OCI-LY7 (cell line): ENCODE measurements around the gene MAP3K14. TPM values are rescaled to one million over a fixed set of nuclear protein-coding genes. Genes with fewer than 3 reads are reported as not detected.

Source experiments
- BruUV-seq: library from RNA; stranded (reverse); fragments of 400-500 nt; replicated peaks from 2 replicates; lab custom pipeline; 2021; lab: Mats Ljungman, UMichigan
- CTCF ChIA-PET: fragments of 300-600 bp; sonication (Branson Sonifier 250); formaldehyde crosslinking; loops from one replicate; lab custom pipeline; 2022; ENCODE audit warnings: antibody characterized with exemption; ENCODE audit not compliant: unreplicated experiment; lab: Charles Lee
- POLR2A ChIA-PET: fragments of 300-600 bp; sonication (Branson Sonifier 250); formaldehyde crosslinking; loops from one replicate; lab custom pipeline; 2022; ENCODE audit warnings: antibody characterized with exemption; lab: Charles Lee
- DNase-seq: peaks from one replicate; pipeline ENCODE4 v3.0.0-alpha.2; 2015; ENCODE audit warnings: low spot score
- H2AFZ ChIP-seq: fragments of 200-600 bp; sonication (generic), shearing (Covaris generic); 2 replicates; pipeline ENCODE4 v1.6.1; 2014; ENCODE audit warnings: mild to moderate bottlenecking, antibody characterized with exemption, low read length, moderate library complexity
- H3K27ac ChIP-seq: fragments of 200-600 bp; sonication (generic); 2 replicates; pipeline ENCODE4 v1.5.1; 2014; ENCODE audit warnings: mixed run types, low read depth, mild to moderate bottlenecking, moderate library complexity, low read length, inconsistent platforms; ENCODE audit not compliant: poor library complexity, severe bottlenecking
- H3K36me3 ChIP-seq: fragments of 200-600 bp; sonication (generic); 2 replicates; pipeline ENCODE4 v1.6.1; 2014; ENCODE audit warnings: mild to moderate bottlenecking, antibody characterized with exemption, low read length, moderate library complexity, mixed read lengths; ENCODE audit not compliant: insufficient read depth
- H3K4me1 ChIP-seq: fragments of 200-600 bp; sonication (generic); 2 replicates; pipeline ENCODE4 v1.5.1; 2014; ENCODE audit warnings: mild to moderate bottlenecking, low read length; ENCODE audit not compliant: insufficient read depth, poor library complexity, severe bottlenecking
- H3K4me2 ChIP-seq: fragments of 200-600 bp; sonication (generic); 2 replicates; pipeline ENCODE4 v1.6.1; 2014; ENCODE audit warnings: mild to moderate bottlenecking, low read length
- H3K4me3 ChIP-seq: fragments of 200-600 bp; sonication (generic); 2 replicates; pipeline ENCODE4 v1.5.1; 2014; ENCODE audit warnings: mild to moderate bottlenecking, low read depth, low read length; ENCODE audit not compliant: poor library complexity, severe bottlenecking
- H3K79me2 ChIP-seq: fragments of 200-600 bp; sonication (generic); 2 replicates; pipeline ENCODE4 v1.6.1; 2016; ENCODE audit warnings: low read depth, mild to moderate bottlenecking, low read length, moderate library complexity, mixed read lengths; ENCODE audit not compliant: insufficient read depth
- H3K9me2 ChIP-seq: fragments of 200-600 bp; sonication (generic); 2 replicates; pipeline ENCODE4 v1.6.1; 2016; ENCODE audit warnings: mild to moderate bottlenecking, low read length, mixed read lengths; ENCODE audit not compliant: insufficient read depth
- H3K9me3 ChIP-seq: fragments of 200-600 bp; sonication (generic); 2 replicates; pipeline ENCODE4 v1.6.1; 2014; ENCODE audit warnings: mild to moderate bottlenecking, mixed run types, low read length, mixed read lengths
- H4K20me1 ChIP-seq: fragments of 200-600 bp; sonication (generic); 2 replicates; pipeline ENCODE4 v1.6.1; 2014; ENCODE audit warnings: mild to moderate bottlenecking, antibody characterized with exemption, low read length, moderate library complexity, mixed read lengths; ENCODE audit not compliant: insufficient read depth
- EZH2phosphoT487 ChIP-seq: fragments of 200-600 bp; sonication (generic); IDR thresholded peaks from 2 replicates; pipeline ENCODE4 v1.6.1; 2018; ENCODE audit warnings: low read depth, borderline replicate concordance, mild to moderate bottlenecking, mixed run types, antibody characterized with exemption, low read length, moderate library complexity, mixed read lengths
- intact Hi-C: fragments of 100-400 bp; cut with micrococcal nuclease; formaldehyde crosslinking; loops from one replicate; pipeline ENCODE4 v1.10.0; 2022; ENCODE audit not compliant: unreplicated experiment
- total RNA-seq, 2 experiments: library from RNA; depleted of rRNA in 1 of 2; stranded (reverse); fragments of >200 nt in 1 of 2; shearing (Covaris generic) in 1 of 2; gene quantifications; 2 replicates each; pipeline ENCODE4 v1.2.3, GENCODE V29; 2014 to 2022
- TF ChIP-seq, protein P1 (sequence below): fragments of 200-600 bp; sonication (generic); conservative IDR thresholded peaks from 2 replicates; pipeline ENCODE4 v1.5.1; 2014; ENCODE audit warnings: mild to moderate bottlenecking, antibody characterized with exemption, low read length, moderate library complexity, mixed read lengths

MAP3K14 gene
- total RNA-seq, 2 experiments from 2014 or later, result 12.3 to 21.2 TPM

DNA sequence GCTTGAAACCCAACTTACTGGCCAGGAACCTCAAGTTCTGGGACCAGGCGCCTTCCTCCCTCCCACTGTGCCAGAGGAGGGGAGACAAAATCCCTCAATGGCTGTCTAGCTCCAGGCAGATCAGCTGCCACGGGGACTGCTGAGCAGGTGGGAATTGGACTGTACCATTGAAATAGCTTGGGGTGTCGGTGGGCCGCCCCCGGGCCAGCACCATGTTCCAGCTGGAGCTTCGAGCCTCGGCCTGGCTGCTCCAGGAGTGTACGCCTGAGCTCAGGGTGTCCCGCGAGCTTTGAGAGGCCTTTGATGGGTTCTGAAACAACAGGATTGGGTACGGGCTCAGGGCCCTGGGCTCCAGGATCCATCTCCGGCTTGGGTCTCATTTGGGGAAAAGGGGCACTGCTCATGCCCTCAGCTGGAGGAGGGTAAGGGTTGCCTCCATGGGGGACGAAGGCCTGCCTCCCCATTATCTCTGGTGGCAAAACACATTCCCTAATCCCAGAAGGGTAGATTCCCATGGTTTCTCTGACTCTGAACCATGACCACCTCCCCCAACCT is 50.4 kb downstream of the MAP3K14 start:
- peaks cover 67% of the 10 kb centered on the region for H3K36me3 ChIP-seq
- no peaks in the 10 kb centered on the region for H3K9me2 ChIP-seq
- H3K4me1 ChIP-seq, result peaks cover 12% of the 10 kb centered on the region
- CTCF ChIA-PET, result no interaction called here
- H3K9me3 ChIP-seq, result no peaks in the 10 kb centered on the region
- H3K4me2 ChIP-seq, result no peak overlapping the region
- DNase-seq, result no peak
- POLR2A ChIA-PET, result no interaction called here
- no TSS peak for BruUV-seq
- no peak overlapping the region for H3K27ac ChIP-seq
- no peaks in the 10 kb centered on the region for H3K79me2 ChIP-seq
- no peak overlapping the region for H3K4me3 ChIP-seq
- TF ChIP-seq, protein P1, sequence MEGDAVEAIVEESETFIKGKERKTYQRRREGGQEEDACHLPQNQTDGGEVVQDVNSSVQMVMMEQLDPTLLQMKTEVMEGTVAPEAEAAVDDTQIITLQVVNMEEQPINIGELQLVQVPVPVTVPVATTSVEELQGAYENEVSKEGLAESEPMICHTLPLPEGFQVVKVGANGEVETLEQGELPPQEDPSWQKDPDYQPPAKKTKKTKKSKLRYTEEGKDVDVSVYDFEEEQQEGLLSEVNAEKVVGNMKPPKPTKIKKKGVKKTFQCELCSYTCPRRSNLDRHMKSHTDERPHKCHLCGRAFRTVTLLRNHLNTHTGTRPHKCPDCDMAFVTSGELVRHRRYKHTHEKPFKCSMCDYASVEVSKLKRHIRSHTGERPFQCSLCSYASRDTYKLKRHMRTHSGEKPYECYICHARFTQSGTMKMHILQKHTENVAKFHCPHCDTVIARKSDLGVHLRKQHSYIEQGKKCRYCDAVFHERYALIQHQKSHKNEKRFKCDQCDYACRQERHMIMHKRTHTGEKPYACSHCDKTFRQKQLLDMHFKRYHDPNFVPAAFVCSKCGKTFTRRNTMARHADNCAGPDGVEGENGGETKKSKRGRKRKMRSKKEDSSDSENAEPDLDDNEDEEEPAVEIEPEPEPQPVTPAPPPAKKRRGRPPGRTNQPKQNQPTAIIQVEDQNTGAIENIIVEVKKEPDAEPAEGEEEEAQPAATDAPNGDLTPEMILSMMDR, result no peak
- TF ChIP-seq EZH2phosphoT487, result no peak
- no peaks in the 10 kb centered on the region for H4K20me1 ChIP-seq
- no peak overlapping the region for H2AFZ ChIP-seq
- intact Hi-C loops, result no loop called here

GRCh38 chr17:45265821-45266220 is 51.0 kb downstream of the MAP3K14 start:
- H3K36me3 ChIP-seq, result peaks cover 64% of the 10 kb centered on the region
- BruUV-seq, result no TSS peak
- H3K27ac ChIP-seq, result no peak overlapping the region
- H3K79me2 ChIP-seq, result no peaks in the 10 kb centered on the region
- TF ChIP-seq EZH2phosphoT487, result no peak
- TF ChIP-seq, protein P1, result no peak
- no peak for DNase-seq
- H3K9me3 ChIP-seq, result no peaks in the 10 kb centered on the region
- ChIA-PET POLR2A (no interaction called here), CTCF (no interaction called here)
- H3K4me3 ChIP-seq, result no peak overlapping the region
- no peak overlapping the region for H2AFZ ChIP-seq
- intact Hi-C loops, result no loop called here
- H3K4me2 ChIP-seq, result no peak overlapping the region
- no peaks in the 10 kb centered on the region for H4K20me1 ChIP-seq
- peaks cover 19% of the 10 kb centered on the region for H3K4me1 ChIP-seq
- no peaks in the 10 kb centered on the region for H3K9me2 ChIP-seq

DNA sequence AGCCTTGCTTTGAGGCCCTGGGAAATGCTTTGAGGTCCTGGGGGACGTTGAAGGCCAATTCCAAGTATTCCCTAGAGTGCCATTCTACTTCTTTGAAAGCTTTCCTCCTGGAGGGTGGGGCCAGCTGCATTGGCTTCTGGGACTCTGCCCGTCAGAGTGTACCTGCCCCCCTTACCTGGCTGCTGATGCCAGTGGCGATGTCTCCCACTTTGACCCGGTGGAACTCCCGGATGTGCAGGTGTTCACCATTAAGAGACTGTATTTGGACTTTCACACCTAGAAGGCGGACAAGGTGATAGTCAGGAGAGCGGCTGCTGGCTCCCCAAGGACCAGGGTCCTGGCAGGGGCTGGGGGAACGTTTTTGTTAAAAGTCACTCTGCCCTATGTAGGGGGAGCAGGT is 51.8 kb downstream of the MAP3K14 start:
- intact Hi-C loops, result no loop called here
- BruUV-seq, result no TSS peak
- Histone ChIP-seq H3K36me3 (peaks cover 55% of the 10 kb centered on the region), H3K4me2 (no peak overlapping the region), H3K4me1 (peaks cover 19% of the 10 kb centered on the region), H3K79me2 (no peaks in the 10 kb centered on the region), H2AFZ (no peak overlapping the region), H3K9me3 (no peaks in the 10 kb centered on the region), H3K27ac (no peak overlapping the region), H4K20me1 (no peaks in the 10 kb centered on the region), H3K4me3 (no peak overlapping the region), H3K9me2 (no peaks in the 10 kb centered on the region)
- POLR2A ChIA-PET, result no interaction called here
- DNase-seq, result no peak
- TF ChIP-seq EZH2phosphoT487, result no peak
- TF ChIP-seq, protein P1, result no peak
- CTCF ChIA-PET, result no interaction called here
